ENCODE data around the gene TAB3.

Gene TAB3

DNA sequence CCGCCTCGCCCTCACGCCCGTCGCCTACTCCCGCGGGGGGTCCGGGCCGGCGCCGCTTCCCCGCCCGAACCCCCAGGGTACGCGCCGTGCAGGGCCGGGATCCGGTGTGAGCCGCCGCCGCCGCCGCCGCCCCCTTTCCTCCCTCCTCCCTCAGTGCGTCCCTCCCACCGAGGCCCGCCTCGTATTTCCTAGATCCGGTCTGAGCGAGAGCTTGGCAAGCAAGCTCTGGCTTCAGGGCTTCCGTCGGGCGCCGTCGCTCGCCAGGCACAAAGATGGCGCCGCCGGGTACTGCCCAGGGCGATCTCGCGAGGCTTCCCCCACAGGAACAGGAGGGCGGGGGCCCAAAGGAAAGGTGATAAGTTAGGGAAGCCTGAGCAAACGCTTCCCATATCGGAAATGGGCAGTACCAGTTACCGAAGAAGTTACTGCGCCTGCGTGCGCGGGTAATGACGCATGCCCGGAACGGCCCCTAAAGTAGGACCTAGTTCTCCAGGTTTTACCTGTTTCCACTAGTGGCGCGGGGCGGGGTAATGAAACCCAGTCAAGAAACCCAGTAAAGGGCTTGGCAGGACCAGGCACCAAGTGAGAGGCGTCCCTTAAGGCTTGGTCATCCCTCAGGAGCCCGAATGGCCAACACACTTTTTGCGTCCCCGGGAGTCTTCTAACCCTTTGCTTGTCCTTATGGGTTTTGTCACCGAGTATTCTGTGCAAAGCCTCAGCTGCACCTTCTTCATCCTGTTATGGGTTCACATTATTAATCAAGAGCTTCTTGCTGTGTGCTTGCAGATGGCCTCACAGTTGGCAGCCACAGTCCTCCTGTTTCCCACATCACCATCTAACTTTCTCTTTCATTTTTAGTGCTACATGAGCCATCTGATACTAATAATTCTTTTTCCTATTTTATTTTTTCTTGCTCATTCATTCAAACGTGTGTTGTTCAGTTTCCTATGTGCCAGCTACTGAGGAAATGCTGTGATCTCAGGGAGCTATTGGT is at the start of gene TAB3:
Gene TAB3 (minus strand): TSS at position 108 of the 994 bp plus-strand sequence. CDS start 29,666 bp downstream, outside the sequence.
- Mint-ChIP-seq H3K27me3 (ENCODE audit: low read depth, poor library complexity) (no peaks in the 10 kb centered on the region), H3K36me3 (ENCODE audit: low read depth) (no peaks in the 10 kb centered on the region), H3K9me3 (peaks cover 18% of the 10 kb centered on the region), H3K27ac (peak within 1 kb of the TSS; percentile 90), H3K4me3 (peak within 1 kb of the TSS; percentile 89), H3K4me1 (peaks cover 18% of the 10 kb centered on the region)
- peak; percentile 86 for DNase-seq
- TF ChIP-seq, protein P1, sequence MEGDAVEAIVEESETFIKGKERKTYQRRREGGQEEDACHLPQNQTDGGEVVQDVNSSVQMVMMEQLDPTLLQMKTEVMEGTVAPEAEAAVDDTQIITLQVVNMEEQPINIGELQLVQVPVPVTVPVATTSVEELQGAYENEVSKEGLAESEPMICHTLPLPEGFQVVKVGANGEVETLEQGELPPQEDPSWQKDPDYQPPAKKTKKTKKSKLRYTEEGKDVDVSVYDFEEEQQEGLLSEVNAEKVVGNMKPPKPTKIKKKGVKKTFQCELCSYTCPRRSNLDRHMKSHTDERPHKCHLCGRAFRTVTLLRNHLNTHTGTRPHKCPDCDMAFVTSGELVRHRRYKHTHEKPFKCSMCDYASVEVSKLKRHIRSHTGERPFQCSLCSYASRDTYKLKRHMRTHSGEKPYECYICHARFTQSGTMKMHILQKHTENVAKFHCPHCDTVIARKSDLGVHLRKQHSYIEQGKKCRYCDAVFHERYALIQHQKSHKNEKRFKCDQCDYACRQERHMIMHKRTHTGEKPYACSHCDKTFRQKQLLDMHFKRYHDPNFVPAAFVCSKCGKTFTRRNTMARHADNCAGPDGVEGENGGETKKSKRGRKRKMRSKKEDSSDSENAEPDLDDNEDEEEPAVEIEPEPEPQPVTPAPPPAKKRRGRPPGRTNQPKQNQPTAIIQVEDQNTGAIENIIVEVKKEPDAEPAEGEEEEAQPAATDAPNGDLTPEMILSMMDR (IDR thresholded peaks at IDR 0.05) = no peak

GRCh38 chrX:30938295-30938694 is 49.2 kb upstream of the TAB3 start:
- H3K36me3 Mint-ChIP-seq (ENCODE audit: low read depth) = no peaks in the 10 kb centered on the region
- peaks cover 2% of the 10 kb centered on the region for H3K27me3 Mint-ChIP-seq (ENCODE audit: low read depth, poor library complexity)
- TF ChIP-seq, protein P1 (IDR thresholded peaks at IDR 0.05) = no peak
- DNase-seq = no peak
- no peak overlapping the region for H3K4me3 Mint-ChIP-seq
- no peak overlapping the region for H3K27ac Mint-ChIP-seq
- peaks cover 41% of the 10 kb centered on the region for H3K9me3 Mint-ChIP-seq
- H3K4me1 Mint-ChIP-seq = no peaks in the 10 kb centered on the region

GRCh38 chrX:30935985-30936384 is 46.9 kb upstream of the TAB3 start:
- DNase-seq = peak; percentile 7
- Mint-ChIP-seq H3K9me3 (peaks cover 30% of the 10 kb centered on the region), H3K27ac (no peak overlapping the region), H3K4me3 (no peak overlapping the region), H3K4me1 (no peaks in the 10 kb centered on the region), H3K27me3 (ENCODE audit: low read depth, poor library complexity) (no peaks in the 10 kb centered on the region), H3K36me3 (ENCODE audit: low read depth) (no peaks in the 10 kb centered on the region)
- TF ChIP-seq, protein P1 (IDR thresholded peaks at IDR 0.05) = no peak

DNA sequence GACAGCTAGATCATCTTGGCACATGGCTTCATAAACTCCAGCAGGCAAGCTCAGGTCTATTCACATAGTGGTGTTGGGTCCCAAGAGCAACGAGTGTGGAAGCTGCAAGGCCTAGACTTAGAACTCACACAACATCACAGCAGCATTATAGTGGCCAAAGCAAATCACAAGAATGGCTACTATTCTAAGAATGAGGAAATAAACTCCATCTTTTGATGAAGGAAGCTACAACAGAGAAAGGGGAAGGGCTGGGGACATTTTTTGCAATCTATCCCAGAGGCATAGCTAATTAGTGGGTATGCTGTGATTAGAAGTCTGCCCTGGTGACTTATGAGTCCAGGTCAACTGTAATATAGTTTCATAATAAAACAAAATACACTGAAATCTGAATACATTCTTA is 42.9 kb upstream of the TAB3 start:
- Mint-ChIP-seq H3K27ac (no peak overlapping the region), H3K4me3 (no peak overlapping the region), H3K36me3 (ENCODE audit: low read depth) (no peaks in the 10 kb centered on the region), H3K9me3 (peaks cover 28% of the 10 kb centered on the region), H3K27me3 (ENCODE audit: low read depth, poor library complexity) (no peaks in the 10 kb centered on the region), H3K4me1 (no peaks in the 10 kb centered on the region)
- TF ChIP-seq, protein P1 (IDR thresholded peaks at IDR 0.05) = no peak
- DNase-seq = no peak

DNA sequence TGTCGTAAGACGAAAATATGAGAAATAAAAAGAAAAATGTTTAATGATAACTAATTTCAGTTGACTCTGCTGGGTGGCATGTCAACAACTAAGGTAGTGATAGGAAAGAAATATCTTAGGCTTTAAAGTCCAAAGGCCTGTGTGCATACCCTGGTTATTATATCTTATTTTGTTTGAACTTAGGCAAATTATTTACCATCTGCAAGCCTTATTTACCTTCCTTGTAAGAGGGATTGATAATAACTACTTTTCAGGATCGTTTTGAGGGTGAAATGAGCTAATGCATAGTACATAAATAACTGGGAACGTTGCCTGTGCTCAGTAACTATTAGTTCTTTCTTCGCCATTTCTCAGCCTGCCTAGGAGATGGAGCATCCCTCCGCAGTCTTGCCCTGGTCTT is 41.6 kb upstream of the TAB3 start:
- H3K4me1 Mint-ChIP-seq = no peaks in the 10 kb centered on the region
- no peak overlapping the region for H3K27ac Mint-ChIP-seq
- peaks cover 30% of the 10 kb centered on the region for H3K9me3 Mint-ChIP-seq
- no peak for DNase-seq
- no peaks in the 10 kb centered on the region for H3K36me3 Mint-ChIP-seq (ENCODE audit: low read depth)
- H3K27me3 Mint-ChIP-seq (ENCODE audit: low read depth, poor library complexity) = no peaks in the 10 kb centered on the region
- H3K4me3 Mint-ChIP-seq = no peak overlapping the region
- TF ChIP-seq, protein P1 (IDR thresholded peaks at IDR 0.05) = no peak

Data from nephron progenitor cell (in vitro differentiated cells).